ENCODE results near the gene EXOC1. TPM values are rescaled to one million over a fixed set of nuclear protein-coding genes. Genes with fewer than 3 reads are reported as not detected.

Gene EXOC1
- total and polyA plus RNA-seq, 9 of the 15 experiments (the other 6 are each of a cell fraction or from before 2014, with no cell fraction given), result 16.0 to 45.5 (median 26.2) TPM

GRCh38 chr4:55853484-55854046, at the start of gene EXOC1 (continued):
- TF ChIP-seq PBX2 (CRISPR knock-in tag; IDR thresholded peaks at IDR 0.05; ENCODE audit: low read depth), result no peak
- TF ChIP-seq PBX2 (tag; conservative IDR thresholded peaks at IDR 0.05; ENCODE audit: low read depth), result no peak
- no peak for TF ChIP-seq MCM2 (IDR thresholded peaks at IDR 0.05; ENCODE audit: low read depth)
- no peak for TF ChIP-seq RERE (CRISPR knock-in tag; IDR thresholded peaks at IDR 0.05; ENCODE audit: borderline replicate concordance)
- TF ChIP-seq ZNF253 (CRISPR knock-in tag; conservative IDR thresholded peaks at IDR 0.05), result no peak
- peak; percentile 62 for TF ChIP-seq SPI1 (IDR thresholded peaks at IDR 0.05; ENCODE audit: borderline replicate concordance, low read depth, low read length)
- no peak for TF ChIP-seq ZNF282 (CRISPR knock-in tag; IDR thresholded peaks at IDR 0.05)
- no peak for TF ChIP-seq BDP1 (IDR thresholded peaks at IDR 0.05; ENCODE audit: insufficient read depth, insufficient read length)
- no peak for TF ChIP-seq U2AF2 (optimal IDR thresholded peaks at IDR 0.05; ENCODE audit: low read depth, low read length)
- TF ChIP-seq ZFP91 (CRISPR knock-in tag; IDR thresholded peaks at IDR 0.05), result no peak
- no peak for TF ChIP-seq MYBL2 (IDR thresholded peaks at IDR 0.05; ENCODE audit: low read depth)
- TF ChIP-seq MYBL2 (CRISPR knock-in tag; IDR thresholded peaks at IDR 0.05; ENCODE audit: borderline replicate concordance), result no peak
- peak; percentile 67 for TF ChIP-seq ZBTB17 (CRISPR knock-in tag; IDR thresholded peaks at IDR 0.05)
- TF ChIP-seq MAZ (CRISPR knock-in tag; conservative IDR thresholded peaks at IDR 0.05 in 1 of 2, IDR thresholded peaks at IDR 0.05 in 1 of 2), result peak; percentile 43 to 48; a peak in 2 of 4 replicates
- TF ChIP-seq ZNF586 (CRISPR knock-in tag; conservative IDR thresholded peaks at IDR 0.05), result no peak
- TF ChIP-seq HDAC6 (IDR thresholded peaks at IDR 0.05; ENCODE audit: low read depth, low read length), result no peak
- no peak for TF ChIP-seq TAF15 (IDR thresholded peaks at IDR 0.05; ENCODE audit: low read depth, low read length)
- no peak for TF ChIP-seq SMAD3 (CRISPR knock-in tag; conservative IDR thresholded peaks at IDR 0.05)
- no peak for TF ChIP-seq ILF3 (IDR thresholded peaks at IDR 0.05; ENCODE audit: borderline replicate concordance)

Measured in K562 (cell line).